PC-3 (cell line): Measurements from ENCODE around the gene SPACDR. TPM values are rescaled to one million over a fixed set of nuclear protein-coding genes. Genes with fewer than 3 reads are reported as not detected.
A peak's percentile ranks its signal among the peaks of the same experiment; 100 is the strongest.

Source experiments
- ATAC-seq: fragments of 200-7000 bp; cut with Tn5 transposase; 2 replicates; pipeline ENCODE4 v1.9.1; 2020; ENCODE audit warnings: mild to moderate bottlenecking, moderate library complexity
- BruUV-seq: library from RNA; stranded (reverse); fragments of 400-500 nt; replicated peaks from 2 replicates; lab custom pipeline; 2021; lab: Mats Ljungman, UMichigan
- CTCF ChIA-PET: fragments of 300-600 bp; sonication (Branson Sonifier 250); formaldehyde crosslinking; loops from one replicate; lab custom pipeline; 2022; ENCODE audit warnings: antibody characterized with exemption; lab: Charles Lee
- POLR2A ChIA-PET: fragments of 300-600 bp; sonication (Branson Sonifier 250); formaldehyde crosslinking; loops from one replicate; lab custom pipeline; 2022; ENCODE audit warnings: antibody characterized with exemption; ENCODE audit not compliant: unreplicated experiment; lab: Charles Lee
- DNase-seq: peaks from one replicate; pipeline ENCODE4 v3.0.0-alpha.2; 2015
- H2AFZ ChIP-seq: fragments of 300-600 bp; sonication (generic); 2 replicates; pipeline ENCODE4 v1.6.0; 2016; ENCODE audit warnings: antibody characterized with exemption, low read length
- H3F3A ChIP-seq: fragments of 300-600 bp; sonication (generic); one replicate; pipeline ENCODE4 v1.6.0; 2017; ENCODE audit warnings: antibody characterized with exemption, low read length, control low read depth, mild to moderate bottlenecking; ENCODE audit not compliant: unreplicated experiment
- H3K27ac ChIP-seq: fragments of 300-600 bp; sonication (generic); 2 replicates; pipeline ENCODE4 v1.5.1; 2016; ENCODE audit warnings: mild to moderate bottlenecking, low read length
- H3K27me3 ChIP-seq: fragments of 300-600 bp; sonication (generic); 2 replicates; pipeline ENCODE4 v1.6.1; 2016; ENCODE audit warnings: low read length, mixed read lengths
- H3K36me3 ChIP-seq: fragments of 300-600 bp; sonication (generic); 2 replicates; pipeline ENCODE4 v1.6.1; 2016; ENCODE audit warnings: low read depth, mixed run types, low read length, mixed read lengths
- H3K4me1 ChIP-seq: fragments of 300-600 bp; sonication (generic); 2 replicates; pipeline ENCODE4 v1.5.1; 2016; ENCODE audit warnings: low read length; ENCODE audit not compliant: insufficient read depth
- H3K4me2 ChIP-seq: fragments of 300-600 bp; sonication (generic); 2 replicates; pipeline ENCODE4 v1.6.0; 2016; ENCODE audit warnings: low read length
- H3K4me3 ChIP-seq: fragments of 300-600 bp; sonication (generic); 2 replicates; pipeline ENCODE4 v1.5.1; 2016; ENCODE audit warnings: mild to moderate bottlenecking, low read length, mixed read lengths
- H3K79me2 ChIP-seq: fragments of 300-600 bp; sonication (generic); 2 replicates; pipeline ENCODE4 v1.6.1; 2017; ENCODE audit warnings: low read length, mixed read lengths
- H3K9ac ChIP-seq: fragments of 300-600 bp; sonication (generic); 2 replicates; pipeline ENCODE4 v1.6.0; 2016; ENCODE audit warnings: mild to moderate bottlenecking, low read length
- H3K9me2 ChIP-seq: fragments of 300-600 bp; sonication (generic); replicated peaks from 2 replicates; pipeline ENCODE4 v1.6.1; 2016; ENCODE audit warnings: mixed run types, low read length, mixed read lengths
- H3K9me3 ChIP-seq: fragments of 300-600 bp; sonication (generic); 2 replicates; pipeline ENCODE4 v1.6.1; 2016; ENCODE audit warnings: low read length, mixed read lengths
- H4K20me1 ChIP-seq: fragments of 300-600 bp; sonication (generic); 2 replicates; pipeline ENCODE4 v1.6.1; 2016; ENCODE audit warnings: low read length, mixed read lengths
- EZH2 ChIP-seq: fragments of 300-600 bp; sonication (generic); IDR thresholded peaks from one replicate; pipeline ENCODE4 v1.6.1; 2017; ENCODE audit warnings: antibody characterized with exemption, mild to moderate bottlenecking, low read length; ENCODE audit not compliant: unreplicated experiment
- EZH2phosphoT487 ChIP-seq: fragments of 300-600 bp; sonication (generic); IDR thresholded peaks from 2 replicates; pipeline ENCODE4 v1.6.1; 2018; ENCODE audit warnings: mild to moderate bottlenecking, antibody characterized with exemption, low read length, borderline replicate concordance
- intact Hi-C: fragments of 100-400 bp; cut with micrococcal nuclease; formaldehyde crosslinking; loops from 2 replicates; pipeline ENCODE4 v1.9.0; 2023
- total RNA-seq: library from RNA; depleted of rRNA; stranded (reverse); fragments of >200 nt; gene quantifications from 2 replicates; pipeline ENCODE4 v1.2.3, GENCODE V29; 2014
- TF ChIP-seq, protein P1 (sequence below): fragments of 300-600 bp; sonication (generic); conservative IDR thresholded peaks from 2 replicates; pipeline ENCODE4 v1.5.1; 2017; ENCODE audit warnings: antibody characterized with exemption, low read depth, mild to moderate bottlenecking, low read length

SPACDR gene
- total RNA-seq, 1 experiment from 2014 or later: 0.11 TPM

- POLR2A ChIA-PET: interaction anchor here (0.6 to 1.1 kb wide), 4 partner anchors 22 to 182 kb away, joined by 3 to 6 read pairs (median 4); partner anchors contain the start of gene MOSPD3
- H3K9me2 ChIP-seq: no peaks in the 10 kb centered on the region
- H3K4me1 ChIP-seq: peaks cover 30% of the 10 kb centered on the region
- intact Hi-C loops: loop anchor here (1.0 kb wide), 1 partner anchor 156 kb away; the partner anchor contains the start of genes FBXO24 and LRCH4
- no peaks in the 10 kb centered on the region for H3K9me3 ChIP-seq
- BruUV-seq: no TSS peak
- H3K4me2 ChIP-seq: peak within 1 kb of the TSS; percentile 95
- H3K9ac ChIP-seq: peak within 1 kb of the TSS; percentile 99
- no peak for TF ChIP-seq EZH2phosphoT487
- TF ChIP-seq, protein P1, sequence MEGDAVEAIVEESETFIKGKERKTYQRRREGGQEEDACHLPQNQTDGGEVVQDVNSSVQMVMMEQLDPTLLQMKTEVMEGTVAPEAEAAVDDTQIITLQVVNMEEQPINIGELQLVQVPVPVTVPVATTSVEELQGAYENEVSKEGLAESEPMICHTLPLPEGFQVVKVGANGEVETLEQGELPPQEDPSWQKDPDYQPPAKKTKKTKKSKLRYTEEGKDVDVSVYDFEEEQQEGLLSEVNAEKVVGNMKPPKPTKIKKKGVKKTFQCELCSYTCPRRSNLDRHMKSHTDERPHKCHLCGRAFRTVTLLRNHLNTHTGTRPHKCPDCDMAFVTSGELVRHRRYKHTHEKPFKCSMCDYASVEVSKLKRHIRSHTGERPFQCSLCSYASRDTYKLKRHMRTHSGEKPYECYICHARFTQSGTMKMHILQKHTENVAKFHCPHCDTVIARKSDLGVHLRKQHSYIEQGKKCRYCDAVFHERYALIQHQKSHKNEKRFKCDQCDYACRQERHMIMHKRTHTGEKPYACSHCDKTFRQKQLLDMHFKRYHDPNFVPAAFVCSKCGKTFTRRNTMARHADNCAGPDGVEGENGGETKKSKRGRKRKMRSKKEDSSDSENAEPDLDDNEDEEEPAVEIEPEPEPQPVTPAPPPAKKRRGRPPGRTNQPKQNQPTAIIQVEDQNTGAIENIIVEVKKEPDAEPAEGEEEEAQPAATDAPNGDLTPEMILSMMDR: no peak
- no peak for TF ChIP-seq EZH2
- H3F3A ChIP-seq: peaks cover 3% of the 10 kb centered on the region
- H3K27ac ChIP-seq: peak within 1 kb of the TSS; percentile 98
- H3K79me2 ChIP-seq: peaks cover 56% of the 10 kb centered on the region
- CTCF ChIA-PET: interaction anchor here (1.6 kb wide), 1 partner anchor 22 kb away, joined by 8 read pairs; no protein-coding TSS in a partner anchor
- H3K36me3 ChIP-seq: peaks cover 22% of the 10 kb centered on the region
- peak within 1 kb of the TSS; percentile 90 for H2AFZ ChIP-seq
- H3K4me3 ChIP-seq: peak within 1 kb of the TSS; percentile 80
- H4K20me1 ChIP-seq: no peaks in the 10 kb centered on the region
- ATAC-seq: peak; percentile 36
- peak; percentile 87 for DNase-seq
- H3K27me3 ChIP-seq: no peaks in the 10 kb centered on the region
These were observed 34.2 kb downstream of the SPACDR start, which contains the start of gene MEPCE for GRCh38 chr7:100429637-100430492. MEPCE (plus strand) TSS chr7:100429831; CDS start chr7:100430019, 188 bp downstream.

DNA sequence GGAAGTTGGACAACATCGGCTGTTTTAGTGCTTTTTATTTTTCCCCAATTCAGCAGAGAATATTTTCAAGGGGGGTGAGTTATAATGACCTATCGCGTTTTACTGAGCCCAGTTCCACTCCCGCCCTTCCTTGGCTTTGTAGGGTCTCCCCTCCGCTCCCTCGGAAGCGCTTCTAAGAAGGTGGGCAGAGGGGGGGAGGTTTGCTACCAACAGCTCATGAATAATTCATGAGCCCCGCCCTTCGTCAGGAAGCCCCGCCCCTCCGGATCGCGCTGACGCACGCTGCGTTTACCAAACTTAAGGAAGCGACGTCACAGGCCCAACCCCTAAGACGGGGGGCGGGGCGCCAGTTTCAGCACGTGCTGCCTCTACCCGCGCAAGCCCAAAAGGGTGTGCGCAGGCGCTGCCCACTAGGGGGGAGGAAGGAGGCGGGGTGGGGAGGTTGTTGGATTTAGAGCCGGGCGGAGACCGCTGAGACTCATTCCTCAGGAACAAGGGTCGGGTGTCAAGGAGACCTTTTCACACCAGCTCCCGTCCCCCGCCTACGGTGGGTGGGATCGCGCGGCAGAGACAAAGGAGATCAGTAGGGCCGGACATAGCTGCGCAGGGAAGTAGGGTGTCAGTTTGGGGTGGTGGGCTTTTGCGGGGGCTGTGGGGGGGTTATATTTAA is 35.0 kb downstream of the SPACDR start:
- Histone ChIP-seq H3K4me2 (peak overlapping the region; percentile 95), H3K27me3 (no peaks in the 10 kb centered on the region), H3K27ac (peak overlapping the region; percentile 98), H2AFZ (peak overlapping the region; percentile 90), H3K4me3 (peak overlapping the region; percentile 80), H3K4me1 (peaks cover 23% of the 10 kb centered on the region), H3K36me3 (peaks cover 16% of the 10 kb centered on the region), H3K9me3 (no peaks in the 10 kb centered on the region), H4K20me1 (no peaks in the 10 kb centered on the region), H3F3A (no peaks in the 10 kb centered on the region), H3K9me2 (no peaks in the 10 kb centered on the region), H3K9ac (peak overlapping the region; percentile 99), H3K79me2 (peaks cover 49% of the 10 kb centered on the region)
- DNase-seq (peak; percentile 99), ATAC-seq (peak; percentile 71)
- TF ChIP-seq EZH2 (no peak), EZH2phosphoT487 (no peak)
- TF ChIP-seq, protein P1: no peak
- BruUV-seq: TSS peak; percentile 69
- ChIA-PET POLR2A (interaction anchor here (0.6 to 1.1 kb wide), 7 partner anchors 11 to 823 kb away, joined by 3 to 4 read pairs (median 3); partner anchors contain the start of gene MOSPD3), CTCF (interaction anchor here (0.6 to 1.6 kb wide), 4 partner anchors 22 to 184 kb away, joined by 3 to 8 read pairs (median 6); no protein-coding TSS in a partner anchor)
- intact Hi-C loops: loop anchor here (1.0 kb wide), 1 partner anchor 157 kb away; the partner anchor contains the start of genes FBXO24 and LRCH4
